ENCODE data around the gene PDE3A. TPM values are rescaled to one million over a fixed set of nuclear protein-coding genes. Genes with fewer than 3 reads are reported as not detected.

Gene PDE3A
- polyA plus RNA-seq, 3 donors = 0.10 TPM; not detected in 2

DNA sequence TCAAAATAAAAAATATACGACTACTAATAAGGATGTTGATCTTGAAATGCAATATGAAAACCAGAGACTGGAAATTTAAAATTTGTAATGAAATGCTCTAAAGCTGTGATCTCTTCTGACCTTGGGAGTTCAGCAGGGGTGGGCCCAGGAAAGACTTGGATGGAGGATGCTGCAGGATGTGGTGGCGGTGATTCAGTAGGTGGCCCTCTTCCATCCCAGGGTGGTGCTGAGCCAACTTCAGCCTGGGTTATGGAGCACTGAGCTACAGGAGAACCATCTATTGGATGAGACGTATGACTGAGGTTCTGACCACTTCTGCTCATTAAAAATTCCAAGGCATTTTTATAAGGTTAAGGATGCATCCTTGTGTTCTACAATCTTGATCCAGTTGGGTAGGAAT, 6.9 kb upstream of the PDE3A start:
- Mint-ChIP-seq H3K4me1 (no peaks in the 10 kb centered on the region), H3K27ac (no peak overlapping the region), H3K4me3 (no peak overlapping the region), H3K9me3 (peaks cover 0 to 10% (median 0%) of the 10 kb centered on the region in 7 donors), H3K27me3 (ENCODE audit: low read depth in 3 of 3) (peaks cover 0 to 4% (median 2%) of the 10 kb centered on the region in 3 donors), H3K36me3 (no peaks in the 10 kb centered on the region)
- Histone ChIP-seq H4K20me1 (ENCODE audit: insufficient read depth, low read length) (no peaks in the 10 kb centered on the region), H3K27ac (ENCODE audit: low read depth in 1 of 2, low read length in 2 of 2) (no peak overlapping the region), H3K9me3 (replicated peaks in 1 of 2; ENCODE audit: control insufficient read depth in 1 of 2, insufficient read depth in 1 of 2, low read length in 2 of 2) (no peaks in the 10 kb centered on the region), H3K4me1 (ENCODE audit: control insufficient read depth in 1 of 2, insufficient read depth in 2 of 2, low read length in 2 of 2) (no peaks in the 10 kb centered on the region), H3K9ac (ENCODE audit: insufficient read depth, low read length, poor library complexity, severe bottlenecking) (no peak overlapping the region), H3K4me3 (replicated peaks in 1 of 3; ENCODE audit: low read depth in 2 of 3, low read length in 3 of 3) (no peak overlapping the region), H3K4me2 (replicated peaks; ENCODE audit: extremely low read depth, low read length, poor library complexity, severe bottlenecking) (no peak overlapping the region), H3K27me3 (ENCODE audit: control insufficient read depth in 2 of 2, insufficient read depth in 2 of 2, low read length in 2 of 2) (no peaks in the 10 kb centered on the region), H3K79me2 (ENCODE audit: insufficient read depth, low read length) (no peaks in the 10 kb centered on the region), H2AFZ (ENCODE audit: insufficient read depth, low read depth, low read length, poor library complexity, severe bottlenecking) (no peak overlapping the region), H3K36me3 (replicated peaks in 1 of 2; ENCODE audit: control insufficient read depth in 1 of 2, insufficient read depth in 2 of 2, low read length in 2 of 2) (no peaks in the 10 kb centered on the region)
- WGBS (ENCODE audit: insufficient coverage) = 86% methylated on average over 1 of the region's 3 CpGs
- DNase-seq = no peak
- TF ChIP-seq, protein P1, sequence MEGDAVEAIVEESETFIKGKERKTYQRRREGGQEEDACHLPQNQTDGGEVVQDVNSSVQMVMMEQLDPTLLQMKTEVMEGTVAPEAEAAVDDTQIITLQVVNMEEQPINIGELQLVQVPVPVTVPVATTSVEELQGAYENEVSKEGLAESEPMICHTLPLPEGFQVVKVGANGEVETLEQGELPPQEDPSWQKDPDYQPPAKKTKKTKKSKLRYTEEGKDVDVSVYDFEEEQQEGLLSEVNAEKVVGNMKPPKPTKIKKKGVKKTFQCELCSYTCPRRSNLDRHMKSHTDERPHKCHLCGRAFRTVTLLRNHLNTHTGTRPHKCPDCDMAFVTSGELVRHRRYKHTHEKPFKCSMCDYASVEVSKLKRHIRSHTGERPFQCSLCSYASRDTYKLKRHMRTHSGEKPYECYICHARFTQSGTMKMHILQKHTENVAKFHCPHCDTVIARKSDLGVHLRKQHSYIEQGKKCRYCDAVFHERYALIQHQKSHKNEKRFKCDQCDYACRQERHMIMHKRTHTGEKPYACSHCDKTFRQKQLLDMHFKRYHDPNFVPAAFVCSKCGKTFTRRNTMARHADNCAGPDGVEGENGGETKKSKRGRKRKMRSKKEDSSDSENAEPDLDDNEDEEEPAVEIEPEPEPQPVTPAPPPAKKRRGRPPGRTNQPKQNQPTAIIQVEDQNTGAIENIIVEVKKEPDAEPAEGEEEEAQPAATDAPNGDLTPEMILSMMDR (IDR thresholded peaks at IDR 0.05) = no peak
- intact Hi-C loops (cut with micrococcal nuclease) = no loop called here

DNA sequence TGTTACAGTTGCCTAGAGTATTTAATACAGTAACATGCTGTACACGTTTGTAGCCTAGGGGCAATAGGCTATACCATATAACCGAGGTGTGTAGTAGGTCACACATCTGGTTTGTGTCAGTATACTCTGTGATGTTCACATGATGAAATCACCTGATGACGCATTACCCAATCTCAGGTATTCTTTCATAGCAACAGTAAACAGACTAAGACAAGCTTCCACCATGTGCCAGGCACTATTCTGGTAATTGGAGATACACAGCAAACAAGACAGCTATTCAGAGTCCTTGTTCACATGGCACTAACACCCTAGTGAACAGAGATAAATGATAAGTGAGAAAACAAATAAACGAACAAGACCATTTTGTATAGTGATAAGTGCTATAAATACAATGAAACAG, 3.8 kb upstream of the PDE3A start:
- H3K4me1 Mint-ChIP-seq = peaks cover 16% of the 10 kb centered on the region
- no peak overlapping the region for H3K4me3 Mint-ChIP-seq
- intact Hi-C loops (cut with micrococcal nuclease) = no loop called here

More for the DNA sequence above, 3.8 kb upstream of the PDE3A start:
- Histone ChIP-seq H4K20me1 (ENCODE audit: insufficient read depth, low read length) (no peaks in the 10 kb centered on the region), H3K27ac (ENCODE audit: low read depth in 1 of 2, low read length in 2 of 2) (no peak overlapping the region), H3K79me2 (ENCODE audit: insufficient read depth, low read length) (no peaks in the 10 kb centered on the region), H3K4me3 (replicated peaks in 1 of 3; ENCODE audit: low read depth in 2 of 3, low read length in 3 of 3) (no peak overlapping the region), H3K36me3 (replicated peaks in 1 of 2; ENCODE audit: control insufficient read depth in 1 of 2, insufficient read depth in 2 of 2, low read length in 2 of 2) (no peaks in the 10 kb centered on the region), H3K4me2 (replicated peaks; ENCODE audit: extremely low read depth, low read length, poor library complexity, severe bottlenecking) (no peak overlapping the region), H3K9ac (ENCODE audit: insufficient read depth, low read length, poor library complexity, severe bottlenecking) (no peak overlapping the region), H3K4me1 (ENCODE audit: control insufficient read depth in 1 of 2, insufficient read depth in 2 of 2, low read length in 2 of 2) (peaks cover 10 to 20% of the 10 kb centered on the region in 2 donors), H2AFZ (ENCODE audit: insufficient read depth, low read depth, low read length, poor library complexity, severe bottlenecking) (no peak overlapping the region), H3K27me3 (ENCODE audit: control insufficient read depth in 2 of 2, insufficient read depth in 2 of 2, low read length in 2 of 2) (peaks cover 7 to 11% of the 10 kb centered on the region in 2 donors), H3K9me3 (replicated peaks in 1 of 2; ENCODE audit: control insufficient read depth in 1 of 2, insufficient read depth in 1 of 2, low read length in 2 of 2) (no peaks in the 10 kb centered on the region)
- 100% methylated on average over 1 of the region's 4 CpGs for WGBS (ENCODE audit: insufficient coverage)
- peaks cover 0 to 9% (median 2%) of the 10 kb centered on the region in 7 donors for H3K9me3 Mint-ChIP-seq
- TF ChIP-seq, protein P1 (IDR thresholded peaks at IDR 0.05) = no peak
- H3K27ac Mint-ChIP-seq = no peak overlapping the region
- no peaks in the 10 kb centered on the region for H3K36me3 Mint-ChIP-seq
- H3K27me3 Mint-ChIP-seq (ENCODE audit: low read depth in 3 of 3) = peaks cover 6 to 29% (median 16%) of the 10 kb centered on the region in 3 donors
- no peak for DNase-seq

All from CD14-positive monocyte (primary cell).